Measurements from ENCODE around the gene MYH7.
"Not testable (repeated sequence)": the region's sequence is repeated elsewhere in the genome, so short reads cannot be mapped to it uniquely, and the experiment has no call there.

MYH7 gene

GRCh38 chr14:23421594-23421993 is 13.9 kb downstream of the MYH7 start:
- no peak for FAIRE-seq
- TF ChIP-seq POLR2AphosphoS5 (IDR thresholded peaks at IDR 0.05; ENCODE audit: low read depth, low read length) (no peak), TAF1 (IDR thresholded peaks at IDR 0.05; ENCODE audit: borderline replicate concordance, low read depth, low read length) (no peak), POLR2A (IDR thresholded peaks at IDR 0.05; ENCODE audit: low read depth, low read length) (no peak)
- DNase-seq (ENCODE audit: insufficient read length) = no peak

GRCh38 chr14:23419646-23420045 is 15.8 kb downstream of the MYH7 start:
- not testable (repeated sequence) for FAIRE-seq; DNase-seq (ENCODE audit: insufficient read length)

- FAIRE-seq = no peak
- TF ChIP-seq TAF1 (IDR thresholded peaks at IDR 0.05; ENCODE audit: borderline replicate concordance, low read depth, low read length) = no peak
- no peak for DNase-seq (ENCODE audit: insufficient read length)
Measured at GRCh38 chr14:23418021-23418420, 17.4 kb downstream of the MYH7 start.

- not testable (repeated sequence) for FAIRE-seq
Measured at GRCh38 chr14:23417269-23417668, 18.2 kb downstream of the MYH7 start.

GRCh38 chr14:23416801-23417200 is 18.7 kb downstream of the MYH7 start:
- no peak for FAIRE-seq
- no peak for DNase-seq (ENCODE audit: insufficient read length)
- TF ChIP-seq POLR2A (IDR thresholded peaks at IDR 0.05; ENCODE audit: low read depth, low read length) (no peak), POLR2AphosphoS5 (IDR thresholded peaks at IDR 0.05; ENCODE audit: low read depth, low read length) (no peak), TAF1 (IDR thresholded peaks at IDR 0.05; ENCODE audit: borderline replicate concordance, low read depth, low read length) (no peak)

More at GRCh38 chr14:23417269-23417668, 18.2 kb downstream of the MYH7 start:
- DNase-seq (ENCODE audit: insufficient read length) = not testable (repeated sequence)

- FAIRE-seq = no peak
- DNase-seq (ENCODE audit: insufficient read length) = no peak
- TF ChIP-seq POLR2AphosphoS5 (IDR thresholded peaks at IDR 0.05; ENCODE audit: low read depth, low read length) = no peak
- no peak for TF ChIP-seq TAF1 (IDR thresholded peaks at IDR 0.05; ENCODE audit: borderline replicate concordance, low read depth, low read length)
- no peak for TF ChIP-seq POLR2A (IDR thresholded peaks at IDR 0.05; ENCODE audit: low read depth, low read length)
Measured at GRCh38 chr14:23415821-23416778, 19.4 kb downstream of the MYH7 start.

- FAIRE-seq (no peak), DNase-seq (ENCODE audit: insufficient read length) (no peak)
- TF ChIP-seq POLR2A (IDR thresholded peaks at IDR 0.05; ENCODE audit: low read depth, low read length) (no peak), TAF1 (IDR thresholded peaks at IDR 0.05; ENCODE audit: borderline replicate concordance, low read depth, low read length) (no peak), POLR2AphosphoS5 (IDR thresholded peaks at IDR 0.05; ENCODE audit: low read depth, low read length) (no peak)
Measured at GRCh38 chr14:23414906-23415820, 20.3 kb downstream of the MYH7 start.

GRCh38 chr14:23414254-23414653 is 21.2 kb downstream of the MYH7 start:
- no peak for DNase-seq (ENCODE audit: insufficient read length)
- no peak for FAIRE-seq
- TF ChIP-seq POLR2AphosphoS5 (IDR thresholded peaks at IDR 0.05; ENCODE audit: low read depth, low read length) (no peak), TAF1 (IDR thresholded peaks at IDR 0.05; ENCODE audit: borderline replicate concordance, low read depth, low read length) (no peak), POLR2A (IDR thresholded peaks at IDR 0.05; ENCODE audit: low read depth, low read length) (no peak)

- DNase-seq (ENCODE audit: insufficient read length) (no peak), FAIRE-seq (no peak)
- TF ChIP-seq TAF1 (IDR thresholded peaks at IDR 0.05; ENCODE audit: borderline replicate concordance, low read depth, low read length) (no peak), POLR2AphosphoS5 (IDR thresholded peaks at IDR 0.05; ENCODE audit: low read depth, low read length) (no peak), POLR2A (IDR thresholded peaks at IDR 0.05; ENCODE audit: low read depth, low read length) (no peak)
Measured at GRCh38 chr14:23413681-23414080, 21.8 kb downstream of the MYH7 start.

- FAIRE-seq (no peak), DNase-seq (ENCODE audit: insufficient read length) (no peak)
- TF ChIP-seq POLR2AphosphoS5 (IDR thresholded peaks at IDR 0.05; ENCODE audit: low read depth, low read length) (no peak), TAF1 (IDR thresholded peaks at IDR 0.05; ENCODE audit: borderline replicate concordance, low read depth, low read length) (no peak), POLR2A (IDR thresholded peaks at IDR 0.05; ENCODE audit: low read depth, low read length) (no peak)
Measured at GRCh38 chr14:23411563-23412525, 23.6 kb downstream of the MYH7 start.
